SH-SY5Y (cell line): ENCODE data around the gene CDCA5.

Experiments
- GATA2 ChIP-seq: IDR thresholded peaks from 2 replicates; pipeline ENCODE4 v1.6.1; 2011; ENCODE audit warnings: mild to moderate bottlenecking, low read depth, low read length
- GATA3 ChIP-seq: IDR thresholded peaks from 2 replicates; pipeline ENCODE4 v1.6.1; 2011; ENCODE audit warnings: low read depth, mild to moderate bottlenecking, low read length, moderate library complexity

DNA sequence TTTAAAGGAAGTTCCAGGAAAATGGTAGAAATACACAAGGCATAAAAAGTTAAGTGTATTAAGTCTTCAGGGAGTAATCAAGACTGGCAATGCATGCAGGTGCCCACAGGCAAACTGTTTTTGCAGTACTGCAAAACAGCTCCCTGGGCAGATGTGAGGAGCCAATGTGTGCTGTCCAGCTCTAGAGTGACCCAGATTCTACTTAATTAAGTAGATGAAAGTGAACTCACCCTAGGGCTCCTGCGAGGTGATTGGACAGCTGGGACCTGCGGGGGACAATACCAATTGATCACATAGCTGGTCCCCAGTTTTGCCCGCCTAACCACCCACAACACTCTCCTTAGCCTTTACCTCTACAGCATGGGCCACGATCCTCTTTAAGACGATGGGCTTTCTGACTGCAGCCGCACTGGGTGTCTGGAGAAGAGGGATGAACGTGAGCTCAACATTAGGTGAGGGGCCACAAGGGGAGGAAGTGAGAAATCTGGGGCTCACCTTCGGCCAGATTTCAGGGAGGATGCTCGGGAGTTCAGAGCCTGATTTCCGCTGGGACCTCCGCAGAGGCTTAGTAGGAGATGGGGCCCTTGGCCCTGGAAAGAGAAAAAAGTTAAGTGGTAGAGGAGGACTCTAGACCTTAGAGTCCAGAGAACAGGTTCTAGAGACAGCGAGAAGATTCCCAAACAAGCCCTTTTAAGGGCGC is 556 bp downstream of the CDCA5 start:
- TF ChIP-seq GATA3, result no peak
- no peak for TF ChIP-seq GATA2
